Breast epithelium (tissue), 4 donors: Measurements from ENCODE around the gene NAA11. TPM values are rescaled to one million over a fixed set of nuclear protein-coding genes. Genes with fewer than 3 reads are reported as not detected.

Experiments used
- DNase-seq, 2 donors: peaks; one replicate each; pipeline ENCODE4 v3.0.0-alpha.2; 2019; ENCODE audit warnings: low spot score in 2 of 2
- H3K27ac ChIP-seq, 2 donors: fragments of 200-600 bp; sonication (generic) in 1 of 2; one replicate each; pipeline ENCODE4 v1.5.1; 2016 to 2019; ENCODE audit warnings: mild to moderate bottlenecking in 1 of 2
- H3K27me3 ChIP-seq, 2 donors: fragments of 200-600 bp; sonication (generic) in 1 of 2; one replicate each; pipeline versions ENCODE4 v1.5.1 to v1.6.0; 2017 to 2019; ENCODE audit warnings: control low read depth in 1 of 2, mild to moderate bottlenecking in 1 of 2
- H3K36me3 ChIP-seq: fragments of 200-600 bp; one replicate; pipeline ENCODE4 v1.5.1; 2019
- H3K4me1 ChIP-seq, 2 donors: fragments of 200-600 bp; sonication (generic); one replicate each; pipeline ENCODE4 v1.5.1; 2016 to 2019; ENCODE audit warnings: control low read depth in 1 of 2
- H3K4me3 ChIP-seq, 3 donors: fragments of 200-600 bp; sonication (generic); 1 replicate in 2 of 3; 2 replicates in 1 of 3; pipeline ENCODE4 v1.5.1; 2016 to 2019; ENCODE audit warnings: mild to moderate bottlenecking in 3 of 3, moderate library complexity in 2 of 3
- H3K9me3 ChIP-seq, 2 donors: fragments of 200-600 bp; sonication (generic) in 1 of 2; one replicate each; pipeline ENCODE4 v1.5.1; 2016 to 2019; ENCODE audit warnings: control low read depth in 1 of 2
- POLR2A ChIP-seq: fragments of 450-650 bp; IDR thresholded peaks from one replicate; pipeline ENCODE4 v1.6.1; 2016; ENCODE audit warnings: antibody characterized with exemption, mild to moderate bottlenecking, moderate library complexity
- POLR2AphosphoS5 ChIP-seq, 3 donors: sonication (generic); formaldehyde crosslinking; IDR thresholded peaks; one replicate each; pipeline ENCODE4 v1.6.1; 2017; ENCODE audit warnings: antibody characterized with exemption in 3 of 3
- intact Hi-C: fragments of 100-400 bp; cut with DNase I; formaldehyde crosslinking; loops from one replicate; pipeline ENCODE4 v1.15.1; 2023; ENCODE audit warnings: low total_unique reads
- total RNA-seq, 3 donors: library from RNA; depleted of rRNA; stranded (reverse); fragments of >200 nt; gene quantifications; one replicate each; pipeline ENCODE4 v1.1.0, GENCODE V29; 2016
- TF ChIP-seq, protein P1 (sequence below), 3 donors: fragments of 450-650 bp; IDR thresholded peaks; one replicate each; pipeline ENCODE4 v1.5.1; 2016 to 2017; ENCODE audit warnings: antibody characterized with exemption in 3 of 3, mild to moderate bottlenecking in 3 of 3, moderate library complexity in 3 of 3

Gene NAA11
- total RNA-seq, 3 donors from 2014 or later, result not detected

DNA sequence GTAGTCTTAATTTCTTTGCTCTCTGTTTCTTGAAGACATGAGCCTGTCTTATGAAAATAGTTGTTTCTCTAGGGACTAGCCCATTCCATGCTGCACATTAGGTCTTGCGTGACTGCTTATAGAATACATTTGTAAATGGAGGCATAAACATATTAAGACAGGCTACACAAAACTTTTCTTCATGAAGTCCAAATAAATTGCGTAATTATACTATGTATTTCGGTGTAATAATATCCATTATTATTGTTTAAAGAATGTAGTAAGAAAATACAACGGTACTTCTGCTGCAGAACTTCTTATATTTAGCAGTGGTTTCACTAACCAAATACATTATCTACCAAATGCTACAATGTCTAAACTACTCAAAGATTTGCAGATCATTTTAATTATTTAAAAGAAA is 8.5 kb upstream of the NAA11 start:
- no peaks in the 10 kb centered on the region for H3K27me3 ChIP-seq
- no peak overlapping the region for H3K27ac ChIP-seq
- H3K36me3 ChIP-seq, result no peaks in the 10 kb centered on the region
- TF ChIP-seq POLR2AphosphoS5 (IDR thresholded peaks at IDR 0.05) (no peak), POLR2A (no peak)
- TF ChIP-seq, protein P1, sequence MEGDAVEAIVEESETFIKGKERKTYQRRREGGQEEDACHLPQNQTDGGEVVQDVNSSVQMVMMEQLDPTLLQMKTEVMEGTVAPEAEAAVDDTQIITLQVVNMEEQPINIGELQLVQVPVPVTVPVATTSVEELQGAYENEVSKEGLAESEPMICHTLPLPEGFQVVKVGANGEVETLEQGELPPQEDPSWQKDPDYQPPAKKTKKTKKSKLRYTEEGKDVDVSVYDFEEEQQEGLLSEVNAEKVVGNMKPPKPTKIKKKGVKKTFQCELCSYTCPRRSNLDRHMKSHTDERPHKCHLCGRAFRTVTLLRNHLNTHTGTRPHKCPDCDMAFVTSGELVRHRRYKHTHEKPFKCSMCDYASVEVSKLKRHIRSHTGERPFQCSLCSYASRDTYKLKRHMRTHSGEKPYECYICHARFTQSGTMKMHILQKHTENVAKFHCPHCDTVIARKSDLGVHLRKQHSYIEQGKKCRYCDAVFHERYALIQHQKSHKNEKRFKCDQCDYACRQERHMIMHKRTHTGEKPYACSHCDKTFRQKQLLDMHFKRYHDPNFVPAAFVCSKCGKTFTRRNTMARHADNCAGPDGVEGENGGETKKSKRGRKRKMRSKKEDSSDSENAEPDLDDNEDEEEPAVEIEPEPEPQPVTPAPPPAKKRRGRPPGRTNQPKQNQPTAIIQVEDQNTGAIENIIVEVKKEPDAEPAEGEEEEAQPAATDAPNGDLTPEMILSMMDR (IDR thresholded peaks at IDR 0.05), result no peak
- intact Hi-C loops, result no loop called here
- no peaks in the 10 kb centered on the region for H3K4me1 ChIP-seq
- H3K9me3 ChIP-seq, result no peaks in the 10 kb centered on the region
- no peak for DNase-seq
- H3K4me3 ChIP-seq, result no peak overlapping the region

GRCh38 chr4:79331126-79331876 is 5.4 kb upstream of the NAA11 start:
- TF ChIP-seq, protein P1 (IDR thresholded peaks at IDR 0.05), result no peak
- no peak for TF ChIP-seq POLR2AphosphoS5 (IDR thresholded peaks at IDR 0.05)
- no peak for TF ChIP-seq POLR2A
- no peak overlapping the region for H3K4me3 ChIP-seq

GRCh38 chr4:79330720-79331119 is 4.9 kb upstream of the NAA11 start:
- no peak overlapping the region for H3K4me3 ChIP-seq
- DNase-seq, result no peak
- no peak overlapping the region for H3K27ac ChIP-seq
- no peaks in the 10 kb centered on the region for H3K4me1 ChIP-seq
- no peaks in the 10 kb centered on the region for H3K9me3 ChIP-seq
- TF ChIP-seq, protein P1 (IDR thresholded peaks at IDR 0.05), result no peak
- TF ChIP-seq POLR2AphosphoS5 (IDR thresholded peaks at IDR 0.05), result no peak
- no peak for TF ChIP-seq POLR2A
- no peaks in the 10 kb centered on the region for H3K36me3 ChIP-seq
- no peaks in the 10 kb centered on the region for H3K27me3 ChIP-seq
- intact Hi-C loops, result no loop called here

More at GRCh38 chr4:79331126-79331876, 5.4 kb upstream of the NAA11 start:
- Histone ChIP-seq H3K27ac (no peak overlapping the region), H3K9me3 (no peaks in the 10 kb centered on the region), H3K4me1 (no peaks in the 10 kb centered on the region), H3K36me3 (no peaks in the 10 kb centered on the region), H3K27me3 (no peaks in the 10 kb centered on the region)
- DNase-seq, result no peak
- intact Hi-C loops, result no loop called here

GRCh38 chr4:79325436-79325835 is 425 bp downstream of the NAA11 start:
- TF ChIP-seq POLR2A (no peak), POLR2AphosphoS5 (IDR thresholded peaks at IDR 0.05) (no peak)
- TF ChIP-seq, protein P1 (IDR thresholded peaks at IDR 0.05), result no peak
- no peak for DNase-seq
- H3K36me3 ChIP-seq, result no peaks in the 10 kb centered on the region
- H3K4me3 ChIP-seq, result no peak overlapping the region
- H3K4me1 ChIP-seq, result no peaks in the 10 kb centered on the region
- H3K9me3 ChIP-seq, result no peaks in the 10 kb centered on the region
- H3K27me3 ChIP-seq, result no peaks in the 10 kb centered on the region
- intact Hi-C loops, result no loop called here
- H3K27ac ChIP-seq, result no peak overlapping the region

DNA sequence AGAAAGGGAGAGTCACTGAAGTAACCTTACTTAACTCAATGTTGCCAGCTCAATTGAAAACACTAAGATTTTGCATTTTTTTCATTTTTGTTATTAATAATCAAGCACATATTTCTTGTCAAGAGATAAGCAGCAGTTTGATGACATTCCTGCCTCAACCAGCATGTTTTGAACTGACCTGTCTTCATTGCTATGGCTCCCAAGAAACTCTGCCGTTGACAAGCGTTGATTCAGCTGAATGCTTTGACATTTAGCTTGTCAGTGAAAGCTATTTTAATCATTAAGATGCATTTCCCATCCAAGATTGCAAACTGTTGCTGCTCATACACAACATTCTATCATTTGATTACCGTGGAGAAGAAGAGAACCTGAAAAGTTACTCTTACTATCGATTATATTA is 5.9 kb downstream of the NAA11 start:
- no peak overlapping the region for H3K27ac ChIP-seq
- TF ChIP-seq, protein P1 (IDR thresholded peaks at IDR 0.05), result no peak
- TF ChIP-seq POLR2A (no peak), POLR2AphosphoS5 (IDR thresholded peaks at IDR 0.05) (no peak)
- no peaks in the 10 kb centered on the region for H3K27me3 ChIP-seq
- H3K36me3 ChIP-seq, result no peaks in the 10 kb centered on the region
- H3K9me3 ChIP-seq, result no peaks in the 10 kb centered on the region
- no peaks in the 10 kb centered on the region for H3K4me1 ChIP-seq
- no peak for DNase-seq
- intact Hi-C loops, result no loop called here
- H3K4me3 ChIP-seq, result no peak overlapping the region
